Neuronal stem cell (in vitro differentiated cells): Measurements from ENCODE around the gene GNAS.
"Not testable (repeated sequence)": the region's sequence is repeated elsewhere in the genome, so short reads cannot be mapped to it uniquely, and the experiment has no call there.

Experiments
- DNase-seq: peaks from one replicate; pipeline ENCODE4 v3.0.0-alpha.2; 2013; ENCODE audit warnings: low spot score
- H2AFZ ChIP-seq: one replicate; pipeline ENCODE4 v1.6.1; 2013; ENCODE audit warnings: mild to moderate bottlenecking, low read length, inconsistent platforms
- H2AK5ac ChIP-seq: 2 replicates; pipeline ENCODE4 v1.6.1; 2013; ENCODE audit warnings: low read depth, mild to moderate bottlenecking, inconsistent platforms, low read length, moderate library complexity, mixed read lengths
- H2BK120ac ChIP-seq: 2 replicates; pipeline ENCODE4 v1.6.1; 2013; ENCODE audit warnings: low read depth, mild to moderate bottlenecking, inconsistent platforms, low read length, moderate library complexity, mixed read lengths
- H2BK12ac ChIP-seq: one replicate; pipeline ENCODE4 v1.6.1; 2013; ENCODE audit warnings: low read length, inconsistent platforms
- H2BK15ac ChIP-seq: 2 replicates; pipeline ENCODE4 v1.6.1; 2013; ENCODE audit warnings: mild to moderate bottlenecking, low read length, inconsistent platforms, mixed read lengths
- H2BK5ac ChIP-seq: one replicate; pipeline ENCODE4 v1.6.1; 2013; ENCODE audit warnings: inconsistent platforms, mild to moderate bottlenecking, low read length, moderate library complexity
- H3K14ac ChIP-seq: one replicate; pipeline ENCODE4 v1.6.1; 2013; ENCODE audit warnings: low read length, inconsistent platforms
- H3K18ac ChIP-seq: 2 replicates; pipeline ENCODE4 v1.6.1; 2013; ENCODE audit warnings: low read length, inconsistent platforms
- H3K23ac ChIP-seq: 2 replicates; pipeline ENCODE4 v1.6.1; 2013; ENCODE audit warnings: low read depth, mild to moderate bottlenecking, mixed read lengths, low read length, inconsistent platforms; ENCODE audit not compliant: poor library complexity
- H3K27ac ChIP-seq: replicated peaks from 3 replicates; pipeline ENCODE4 v1.5.1; 2013; ENCODE audit warnings: low read length, inconsistent platforms
- H3K27me3 ChIP-seq, 3 experiments: 2 replicates each; pipeline ENCODE4 v1.6.1; 2013; ENCODE audit warnings: low read length in 3 of 3, mild to moderate bottlenecking in 2 of 3, inconsistent platforms in 1 of 3, low read depth in 1 of 3, mixed read lengths in 1 of 3, moderate library complexity in 1 of 3; ENCODE audit not compliant: control insufficient read depth in 3 of 3, insufficient read depth in 3 of 3
- H3K36me3 ChIP-seq, 2 donors: replicated peaks in 1 of 2; 2 replicates each; pipeline ENCODE4 v1.6.1; 2013; ENCODE audit warnings: low read length in 2 of 2; ENCODE audit not compliant: control insufficient read depth in 2 of 2, insufficient read depth in 2 of 2
- H3K4ac ChIP-seq: 2 replicates; pipeline ENCODE4 v1.6.1; 2013; ENCODE audit warnings: inconsistent platforms, mild to moderate bottlenecking, low read length, moderate library complexity
- H3K4me1 ChIP-seq, 2 donors: 1 replicate in 1 of 2; 2 replicates in 1 of 2; pipeline ENCODE4 v1.6.1; 2013; ENCODE audit warnings: low read length in 2 of 2, low read depth in 1 of 2; ENCODE audit not compliant: control insufficient read depth in 2 of 2, insufficient read depth in 1 of 2
- H3K4me2 ChIP-seq: one replicate; pipeline ENCODE4 v1.6.1; 2013; ENCODE audit warnings: mild to moderate bottlenecking, low read length, inconsistent platforms; ENCODE audit not compliant: insufficient read depth, poor library complexity, severe bottlenecking
- H3K4me3 ChIP-seq, 2 donors: 2 replicates each; pipeline ENCODE4 v1.5.1; 2013; ENCODE audit warnings: low read length in 2 of 2, mild to moderate bottlenecking in 2 of 2, inconsistent platforms in 1 of 2, moderate library complexity in 1 of 2
- H3K79me1 ChIP-seq: one replicate; pipeline ENCODE4 v1.6.1; 2013; ENCODE audit warnings: low read depth, mild to moderate bottlenecking, inconsistent platforms, low read length, moderate library complexity
- H3K9ac ChIP-seq: one replicate; pipeline ENCODE4 v1.6.1; 2013; ENCODE audit warnings: mild to moderate bottlenecking, low read depth, low read length, inconsistent platforms; ENCODE audit not compliant: poor library complexity
- H3K9me3 ChIP-seq, 2 donors: replicated peaks in 1 of 2; 2 replicates each; pipeline versions ENCODE3 to v1.6.1; 2013; ENCODE audit warnings: low read length in 2 of 2, mild to moderate bottlenecking in 2 of 2, inconsistent platforms in 1 of 2, low read depth in 1 of 2, mixed read lengths in 1 of 2, moderate library complexity in 1 of 2; ENCODE audit not compliant: control insufficient read depth in 2 of 2, insufficient read depth in 1 of 2
- H4K8ac ChIP-seq: one replicate; pipeline ENCODE4 v1.6.1; 2013; ENCODE audit warnings: low read depth, mild to moderate bottlenecking, inconsistent platforms, low read length, moderate library complexity
- H4K91ac ChIP-seq: one replicate; pipeline ENCODE4 v1.6.1; 2013; ENCODE audit warnings: low read length, low read depth, mild to moderate bottlenecking, inconsistent platforms; ENCODE audit not compliant: poor library complexity
- WGBS, 2 donors: extraction: QIAGEN DNeasy Blood & Tissue Kit; methylation state at CpG; one replicate each; pipeline ENCODE4 v1.1.7; 2013; ENCODE audit warnings: missing lambda C conversion rate in 2 of 2, mixed read lengths in 1 of 2; ENCODE audit not compliant: insufficient read length in 2 of 2, insufficient replicate concordance in 1 of 2; ENCODE audit errors: extremely low coverage in 2 of 2; 5-methylcytosine and 5-hydroxymethylcytosine counted together

Gene GNAS

DNA sequence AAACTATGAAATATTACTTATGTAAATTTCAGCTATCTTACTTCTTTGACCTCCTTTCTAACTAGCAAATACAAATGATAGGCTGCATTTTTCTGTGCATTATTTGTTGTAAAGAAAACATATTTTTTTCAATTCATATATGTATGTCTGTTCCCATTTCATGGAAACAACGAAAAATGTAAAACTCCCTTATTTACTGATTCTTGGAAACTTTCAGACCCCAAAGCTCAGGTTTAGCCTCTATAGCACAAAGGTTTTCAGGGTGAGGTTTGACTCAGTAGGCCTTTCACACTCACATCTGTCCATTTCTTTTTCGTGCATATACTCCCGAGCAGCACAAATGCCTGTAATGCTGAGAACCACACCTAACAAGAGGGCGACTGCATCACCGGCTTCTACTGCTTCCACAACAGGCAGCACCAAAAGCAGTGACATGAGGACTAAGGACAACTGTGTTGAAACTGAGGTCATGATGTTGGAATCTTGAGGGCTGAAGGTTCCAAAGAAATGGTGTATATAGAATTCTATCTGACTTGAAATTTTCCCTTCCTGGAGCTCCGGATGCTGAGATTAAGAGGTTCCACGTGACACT, 95.4 kb downstream of the GNAS start:
- not testable (repeated sequence) for H2AK5ac ChIP-seq, H4K91ac ChIP-seq, H3K4ac ChIP-seq, H3K4me2 ChIP-seq, H3K79me1 ChIP-seq, H2BK15ac ChIP-seq, H3K36me3 ChIP-seq, H2AFZ ChIP-seq, H3K4me3 ChIP-seq, H2BK120ac ChIP-seq, H3K23ac ChIP-seq, H2BK5ac ChIP-seq, H3K9me3 ChIP-seq, H3K4me1 ChIP-seq, H3K27ac ChIP-seq, H3K14ac ChIP-seq, H3K9ac ChIP-seq, H3K18ac ChIP-seq, DNase-seq, H2BK12ac ChIP-seq, H4K8ac ChIP-seq
- no CpG with 5 or more reads among the region's 7 CpGs for WGBS, 2 donors
- peaks cover 0 to 12% (median 0%) of the 10 kb centered on the region in 3 experiments for H3K27me3 ChIP-seq

GRCh38 chr20:58950603-58951002, 98.1 kb downstream of the GNAS start:
- Histone ChIP-seq H3K79me1 (no peaks in the 10 kb centered on the region), H2BK5ac (no peak overlapping the region), H3K4ac (no peak overlapping the region), H3K23ac (no peak overlapping the region), H3K4me2 (no peak overlapping the region), H3K4me1 (no peaks in the 10 kb centered on the region), H2BK12ac (no peak overlapping the region), H4K91ac (no peak overlapping the region), H3K4me3 (no peak overlapping the region), H2AFZ (no peak overlapping the region), H2BK120ac (no peak overlapping the region), H3K27ac (no peak overlapping the region), H2BK15ac (no peak overlapping the region), H3K9ac (no peak overlapping the region), H3K36me3 (no peaks in the 10 kb centered on the region), H3K14ac (no peak overlapping the region), H3K9me3 (no peaks in the 10 kb centered on the region), H3K18ac (no peak overlapping the region), H3K27me3 (peaks cover 0 to 7% (median 0%) of the 10 kb centered on the region in 3 experiments), H2AK5ac (no peak overlapping the region), H4K8ac (no peak overlapping the region)
- no CpG with 5 or more reads among the region's 5 CpGs for WGBS, 2 donors
- DNase-seq, result no peak

DNA sequence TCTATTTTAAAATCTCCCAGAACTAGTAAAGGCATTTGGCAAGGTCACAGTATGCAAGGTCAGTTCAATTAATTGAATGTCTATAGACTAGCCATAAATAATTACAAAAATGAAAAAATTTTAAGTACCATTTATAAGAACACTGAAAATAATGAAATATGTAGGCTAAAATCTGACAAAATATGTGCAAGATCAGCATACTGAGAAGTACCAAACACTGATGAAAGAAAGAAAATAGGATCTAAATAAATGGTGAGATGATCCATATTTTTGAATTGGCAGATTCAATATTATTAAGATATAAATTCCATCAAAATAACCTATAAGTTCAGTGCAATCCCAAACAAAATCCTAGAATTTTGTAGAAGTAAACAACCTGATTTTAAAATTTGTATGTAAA, 100.5 kb downstream of the GNAS start:
- H2AFZ ChIP-seq, result no peak overlapping the region
- H2BK5ac ChIP-seq, result no peak overlapping the region
- H2BK12ac ChIP-seq, result no peak overlapping the region
- no peak for DNase-seq
- H3K79me1 ChIP-seq, result no peaks in the 10 kb centered on the region
- H2BK15ac ChIP-seq, result no peak overlapping the region
- H3K14ac ChIP-seq, result no peak overlapping the region
- H3K4ac ChIP-seq, result no peak overlapping the region
- H3K23ac ChIP-seq, result no peak overlapping the region
- H4K91ac ChIP-seq, result no peak overlapping the region
- no peak overlapping the region for H3K4me3 ChIP-seq
- H3K18ac ChIP-seq, result no peak overlapping the region
- H3K36me3 ChIP-seq, result no peaks in the 10 kb centered on the region
- H3K27ac ChIP-seq, result no peak overlapping the region
- H3K27me3 ChIP-seq, result peaks cover 0 to 5% (median 0%) of the 10 kb centered on the region in 3 experiments
- H3K9ac ChIP-seq, result no peak overlapping the region
- H3K9me3 ChIP-seq, result no peaks in the 10 kb centered on the region
- no peak overlapping the region for H2AK5ac ChIP-seq
- no peaks in the 10 kb centered on the region for H3K4me1 ChIP-seq
- no peak overlapping the region for H3K4me2 ChIP-seq
- H2BK120ac ChIP-seq, result no peak overlapping the region
- H4K8ac ChIP-seq, result no peak overlapping the region

- WGBS, 2 donors, result no CpG with 5 or more reads among the region's 8 CpGs
- no peaks in the 10 kb centered on the region for H3K79me1 ChIP-seq
- no peak for DNase-seq
Measured at GRCh38 chr20:58956078-58956477, 103.6 kb downstream of the GNAS start.

More at GRCh38 chr20:58956078-58956477, 103.6 kb downstream of the GNAS start:
- Histone ChIP-seq H2BK12ac (no peak overlapping the region), H2BK120ac (no peak overlapping the region), H3K23ac (no peak overlapping the region), H3K36me3 (no peaks in the 10 kb centered on the region), H3K4ac (no peak overlapping the region), H3K18ac (no peak overlapping the region), H3K14ac (no peak overlapping the region), H2BK5ac (no peak overlapping the region), H2BK15ac (no peak overlapping the region), H2AK5ac (no peak overlapping the region), H3K4me3 (no peak overlapping the region), H3K27ac (no peak overlapping the region), H2AFZ (no peak overlapping the region), H3K4me1 (no peaks in the 10 kb centered on the region), H3K4me2 (no peak overlapping the region), H4K8ac (no peak overlapping the region), H3K9me3 (no peaks in the 10 kb centered on the region), H3K9ac (no peak overlapping the region), H4K91ac (no peak overlapping the region), H3K27me3 (peaks cover 0 to 3% (median 0%) of the 10 kb centered on the region in 3 experiments)
